Activated T-cell treated with anti-CD3 and anti-CD28 coated beads, Interleukin-2, amount 50 U/mL, for 72 hours (primary cell): ENCODE results near the gene SMYD3. TPM values are rescaled to one million over a fixed set of nuclear protein-coding genes. Genes with fewer than 3 reads are reported as not detected.

Experiments used
- ATAC-seq, 2 donors: fragments of 150-1000 bp; cut with Tn5 transposase; replicated peaks in 1 of 2; 2 replicates each; pipeline ENCODE4 v1.10.0; 2021; ENCODE audit warnings: moderate library complexity in 2 of 2, mild to moderate bottlenecking in 1 of 2
- DNase-seq, 2 donors: peaks; one replicate each; pipeline ENCODE4 v3.0.0; 2021 to 2022; ENCODE audit warnings: mixed read lengths in 1 of 2
- H3K27ac Mint-ChIP-seq: one replicate; pipeline ENCODE4 v1.8.0; 2022; ENCODE audit warnings: mild to moderate bottlenecking, moderate library complexity, mixed read lengths
- H3K27me3 Mint-ChIP-seq: one replicate; pipeline ENCODE4 v1.8.0; 2022; ENCODE audit warnings: low read depth, mixed read lengths
- H3K36me3 Mint-ChIP-seq, 2 donors: one replicate each; pipeline ENCODE4 v1.8.0; 2022; ENCODE audit warnings: mixed read lengths in 2 of 2, mild to moderate bottlenecking in 1 of 2; ENCODE audit not compliant: insufficient read depth in 2 of 2
- H3K4me1 Mint-ChIP-seq: one replicate; pipeline ENCODE4 v1.8.0; 2022; ENCODE audit warnings: low read depth, mixed read lengths
- H3K4me3 Mint-ChIP-seq, 2 donors: one replicate each; pipeline ENCODE4 v1.8.0; 2022; ENCODE audit warnings: mild to moderate bottlenecking in 2 of 2, mixed read lengths in 2 of 2, moderate library complexity in 2 of 2
- H3K9me3 Mint-ChIP-seq, 2 donors: one replicate each; pipeline ENCODE4 v1.8.0; 2022; ENCODE audit warnings: mixed read lengths in 2 of 2
- total RNA-seq, 2 donors: library from RNA; stranded (reverse); gene quantifications; one replicate each; pipeline ENCODE4 v1.2.3, GENCODE V29; 2022

SMYD3 gene
- total RNA-seq, 2 donors from 2014 or later = 19.1 to 21.0 TPM

GRCh38 chr1:246297279-246298265 is 209.5 kb downstream of the SMYD3 start:
- Mint-ChIP-seq H3K4me3 (no peak overlapping the region), H3K27ac (peak overlapping the region; percentile 41), H3K27me3 (no peaks in the 10 kb centered on the region), H3K9me3 (peaks cover 0 to 2% of the 10 kb centered on the region in 2 donors), H3K4me1 (peaks cover 8% of the 10 kb centered on the region), H3K36me3 (no peaks in the 10 kb centered on the region)
- no peak for ATAC-seq
- no peak for DNase-seq

- DNase-seq (no peak), ATAC-seq (no peak)
- no peak overlapping the region for H3K4me3 Mint-ChIP-seq
- H3K27ac Mint-ChIP-seq = no peak overlapping the region
- no peaks in the 10 kb centered on the region for H3K27me3 Mint-ChIP-seq
- H3K36me3 Mint-ChIP-seq = no peaks in the 10 kb centered on the region
- peaks cover 8% of the 10 kb centered on the region for H3K4me1 Mint-ChIP-seq
- H3K9me3 Mint-ChIP-seq = peaks cover 0 to 2% of the 10 kb centered on the region in 2 donors
These were observed 211.1 kb downstream of the SMYD3 start for GRCh38 chr1:246295968-246296367.

DNA sequence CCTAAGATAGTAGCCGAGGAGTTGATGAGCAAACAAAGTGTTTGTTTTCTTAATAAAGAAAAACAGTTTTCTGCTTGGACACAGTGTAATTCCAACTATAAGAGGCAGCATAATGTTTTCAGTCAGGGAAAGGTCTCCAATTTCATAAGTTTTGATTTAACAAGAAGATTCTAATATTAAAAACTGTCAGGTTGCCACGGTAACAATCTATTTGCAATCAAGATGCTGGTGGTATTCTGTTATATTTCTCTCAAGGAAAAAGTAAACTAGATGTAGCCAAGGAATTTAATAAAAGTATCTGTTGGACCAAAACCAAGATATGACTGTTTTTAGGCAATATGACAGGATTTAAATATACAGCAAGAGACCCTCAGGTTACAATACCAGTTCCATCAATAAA is 211.7 kb downstream of the SMYD3 start:
- H3K27me3 Mint-ChIP-seq = no peaks in the 10 kb centered on the region
- H3K4me1 Mint-ChIP-seq = peaks cover 8% of the 10 kb centered on the region
- H3K9me3 Mint-ChIP-seq = peaks cover 0 to 2% of the 10 kb centered on the region in 2 donors
- H3K4me3 Mint-ChIP-seq = no peak overlapping the region
- ATAC-seq = no peak
- no peak for DNase-seq
- no peaks in the 10 kb centered on the region for H3K36me3 Mint-ChIP-seq
- no peak overlapping the region for H3K27ac Mint-ChIP-seq

DNA sequence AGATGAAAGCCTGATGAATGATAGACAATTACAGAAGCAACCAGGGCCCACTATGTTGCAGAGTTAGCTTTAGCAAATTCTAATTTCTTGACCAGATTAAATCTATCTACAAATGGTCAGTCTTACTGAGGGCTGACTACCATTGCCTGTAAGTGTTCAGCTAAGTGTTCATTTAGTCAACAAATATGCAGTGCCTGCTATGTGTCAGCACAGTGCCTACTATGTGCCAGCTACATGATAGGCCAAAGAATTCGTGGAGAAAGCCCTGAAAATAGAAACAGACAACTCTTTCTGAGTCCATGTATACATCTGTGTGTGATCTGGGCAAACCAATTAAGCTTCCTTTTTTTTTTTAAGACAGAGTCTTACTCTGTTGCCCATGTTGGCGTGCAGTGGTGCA is 212.8 kb downstream of the SMYD3 start:
- Mint-ChIP-seq H3K4me1 (peaks cover 8% of the 10 kb centered on the region), H3K4me3 (no peak overlapping the region), H3K9me3 (no peaks in the 10 kb centered on the region), H3K27me3 (no peaks in the 10 kb centered on the region), H3K27ac (no peak overlapping the region), H3K36me3 (no peaks in the 10 kb centered on the region)
- DNase-seq = no peak
- ATAC-seq = no peak

DNA sequence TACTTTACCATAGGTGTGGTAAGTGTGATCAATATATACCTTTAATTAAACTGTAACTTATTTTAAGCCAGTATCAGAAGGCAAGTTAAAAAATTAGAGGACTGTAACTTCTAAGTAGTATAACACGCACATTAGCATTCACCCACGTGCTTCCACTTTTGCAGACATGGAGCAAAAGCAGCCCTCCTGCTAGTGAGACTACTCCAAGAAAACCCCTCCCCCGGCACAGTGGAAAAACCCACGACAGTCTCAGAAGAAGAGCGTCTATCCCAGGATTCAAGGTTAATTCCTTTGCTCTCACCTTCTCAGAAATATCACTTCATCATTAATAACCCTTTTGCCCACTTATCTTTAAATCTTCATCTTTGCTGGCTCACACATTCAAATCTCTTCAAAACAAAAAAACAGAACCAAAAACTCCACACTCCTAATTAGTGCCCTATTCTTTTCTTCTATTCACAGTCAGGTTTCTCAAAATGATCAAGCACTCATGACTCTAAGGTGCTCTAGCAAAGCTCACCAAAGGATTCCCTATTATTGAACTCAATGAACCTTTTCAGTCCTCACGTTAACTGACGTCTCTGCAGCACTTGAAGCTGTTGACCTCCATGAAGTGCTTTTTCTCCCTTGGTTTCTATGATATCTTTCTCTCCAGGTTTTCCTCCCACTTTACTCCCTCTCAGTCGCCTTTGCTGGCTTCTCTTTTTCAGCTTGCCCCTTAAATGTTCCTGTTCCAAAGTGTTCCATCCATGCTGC is 213.5 kb downstream of the SMYD3 start:
- no peak for DNase-seq
- no peak for ATAC-seq
- peaks cover 8% of the 10 kb centered on the region for H3K4me1 Mint-ChIP-seq
- no peak overlapping the region for H3K4me3 Mint-ChIP-seq
- H3K36me3 Mint-ChIP-seq = no peaks in the 10 kb centered on the region
- no peaks in the 10 kb centered on the region for H3K9me3 Mint-ChIP-seq
- no peaks in the 10 kb centered on the region for H3K27me3 Mint-ChIP-seq
- no peak overlapping the region for H3K27ac Mint-ChIP-seq

- H3K9me3 Mint-ChIP-seq = no peaks in the 10 kb centered on the region
These were observed 214.5 kb downstream of the SMYD3 start for GRCh38 chr1:246292571-246292970.

GRCh38 chr1:246291127-246291526 is 216.0 kb downstream of the SMYD3 start:
- Mint-ChIP-seq H3K9me3 (no peaks in the 10 kb centered on the region), H3K27me3 (no peaks in the 10 kb centered on the region), H3K4me3 (no peak overlapping the region), H3K27ac (no peak overlapping the region), H3K4me1 (peaks cover 5% of the 10 kb centered on the region), H3K36me3 (no peaks in the 10 kb centered on the region)
- no peak for DNase-seq
- no peak for ATAC-seq

More at GRCh38 chr1:246292571-246292970, 214.5 kb downstream of the SMYD3 start:
- Mint-ChIP-seq H3K27ac (no peak overlapping the region), H3K27me3 (no peaks in the 10 kb centered on the region), H3K4me1 (peaks cover 8% of the 10 kb centered on the region), H3K4me3 (no peak overlapping the region), H3K36me3 (no peaks in the 10 kb centered on the region)
- ATAC-seq (no peak), DNase-seq (no peak)

- ATAC-seq (no peak), DNase-seq (no peak)
- Mint-ChIP-seq H3K4me1 (peaks cover 5% of the 10 kb centered on the region), H3K9me3 (no peaks in the 10 kb centered on the region), H3K36me3 (peaks cover 0 to 1% of the 10 kb centered on the region in 2 donors), H3K27ac (peak overlapping the region; percentile 60), H3K4me3 (no peak overlapping the region), H3K27me3 (no peaks in the 10 kb centered on the region)
These were observed 223.2 kb downstream of the SMYD3 start for GRCh38 chr1:246283771-246284410.

- Mint-ChIP-seq H3K27ac (peak overlapping the region; percentile 56), H3K36me3 (peaks cover 1 to 3% of the 10 kb centered on the region in 2 donors), H3K4me3 (no peak overlapping the region), H3K9me3 (no peaks in the 10 kb centered on the region), H3K4me1 (peaks cover 5% of the 10 kb centered on the region), H3K27me3 (no peaks in the 10 kb centered on the region)
- DNase-seq (no peak), ATAC-seq (no peak)
These were observed 225.4 kb downstream of the SMYD3 start for GRCh38 chr1:246281639-246282038.

- Mint-ChIP-seq H3K9me3 (no peaks in the 10 kb centered on the region), H3K36me3 (peaks cover 1 to 3% of the 10 kb centered on the region in 2 donors), H3K27me3 (no peaks in the 10 kb centered on the region), H3K4me1 (peaks cover 5% of the 10 kb centered on the region), H3K27ac (peak overlapping the region; percentile 56), H3K4me3 (no peak overlapping the region)
- DNase-seq (no peak), ATAC-seq (peak in 1 of 2 donors; percentile 51)
These were observed 225.9 kb downstream of the SMYD3 start for GRCh38 chr1:246281195-246281594.

DNA sequence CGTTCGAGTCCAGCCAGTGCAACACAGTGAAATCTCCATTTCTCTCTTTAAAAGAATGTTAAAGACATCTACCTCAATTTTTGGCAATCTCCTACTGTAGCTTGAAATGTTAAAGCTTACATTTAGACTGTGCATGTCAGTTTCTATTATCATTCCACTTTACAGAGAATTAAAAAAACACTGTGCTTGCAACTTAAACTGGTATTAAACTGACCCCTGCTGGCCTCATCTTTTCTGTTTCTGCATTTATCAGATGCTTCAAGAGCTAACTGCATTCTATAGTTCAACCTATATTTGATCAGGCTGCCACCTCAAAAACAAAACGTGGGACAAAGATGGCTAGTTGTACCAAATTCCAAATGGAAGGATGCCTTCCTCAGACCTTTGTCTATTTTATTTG is 226.5 kb downstream of the SMYD3 start:
- no peak for DNase-seq
- H3K9me3 Mint-ChIP-seq = no peaks in the 10 kb centered on the region
- peak overlapping the region; percentile 19 for H3K27ac Mint-ChIP-seq
- H3K4me3 Mint-ChIP-seq = no peak overlapping the region
- peaks cover 5% of the 10 kb centered on the region for H3K4me1 Mint-ChIP-seq
- H3K36me3 Mint-ChIP-seq = peaks cover 1 to 3% of the 10 kb centered on the region in 2 donors
- no peaks in the 10 kb centered on the region for H3K27me3 Mint-ChIP-seq
- ATAC-seq = no peak

- no peak for ATAC-seq
- Mint-ChIP-seq H3K9me3 (no peaks in the 10 kb centered on the region), H3K4me3 (no peak overlapping the region), H3K27me3 (no peaks in the 10 kb centered on the region), H3K36me3 (peaks cover 1 to 3% of the 10 kb centered on the region in 2 donors), H3K4me1 (peaks cover 5% of the 10 kb centered on the region), H3K27ac (no peak overlapping the region)
- no peak for DNase-seq
These were observed 227.7 kb downstream of the SMYD3 start for GRCh38 chr1:246279402-246279801.

GRCh38 chr1:246278371-246278770 is 228.7 kb downstream of the SMYD3 start:
- peaks cover 3 to 5% of the 10 kb centered on the region in 2 donors for H3K36me3 Mint-ChIP-seq
- peaks cover 5% of the 10 kb centered on the region for H3K4me1 Mint-ChIP-seq
- H3K9me3 Mint-ChIP-seq = peaks cover 0 to 1% of the 10 kb centered on the region in 2 donors
- ATAC-seq = no peak
- H3K4me3 Mint-ChIP-seq = no peak overlapping the region
- no peak for DNase-seq
- no peaks in the 10 kb centered on the region for H3K27me3 Mint-ChIP-seq
- H3K27ac Mint-ChIP-seq = no peak overlapping the region
